SKM-1 (cell line): Measurements from ENCODE around the gene IL18R1.

Experiments
- DNase-seq: peaks from one replicate; lab custom pipeline; 2025; ENCODE audit not compliant: unreplicated experiment; lab: John Stamatoyannopoulos, UW

IL18R1 gene

GRCh38 chr2:102432386-102432785 lies 76.8 kb downstream of the IL18R1 start:
- no peak for DNase-seq

- DNase-seq: no peak
Measured at GRCh38 chr2:102433973-102434654, 78.5 kb downstream of the IL18R1 start.

GRCh38 chr2:102434655-102435381 lies 79.2 kb downstream of the IL18R1 start:
- DNase-seq: no peak

GRCh38 chr2:102435741-102436140 lies 80.1 kb downstream of the IL18R1 start:
- DNase-seq: no peak

- no peak for DNase-seq
Measured at GRCh38 chr2:102436323-102436722, 80.7 kb downstream of the IL18R1 start.

GRCh38 chr2:102437122-102437521 lies 81.5 kb downstream of the IL18R1 start:
- no peak for DNase-seq

- no peak for DNase-seq
Measured at GRCh38 chr2:102438111-102438510, 82.5 kb downstream of the IL18R1 start.

GRCh38 chr2:102438578-102438977 lies 83.0 kb downstream of the IL18R1 start:
- no peak for DNase-seq

- no peak for DNase-seq
Measured at GRCh38 chr2:102439065-102439695, 83.6 kb downstream of the IL18R1 start.

GRCh38 chr2:102442967-102443828 lies 87.6 kb downstream of the IL18R1 start:
- peak; percentile 8 for DNase-seq

GRCh38 chr2:102444233-102444632 lies 88.6 kb downstream of the IL18R1 start:
- no peak for DNase-seq

GRCh38 chr2:102446936-102447335 lies 91.3 kb downstream of the IL18R1 start:
- no peak for DNase-seq
